Glutamatergic neuron (in vitro differentiated cells): Measurements from ENCODE around the gene LIMA1. TPM values are rescaled to one million over a fixed set of nuclear protein-coding genes. Genes with fewer than 3 reads are reported as not detected.
"Not testable (repeated sequence)": the region's sequence is repeated elsewhere in the genome, so short reads cannot be mapped to it uniquely, and the experiment has no call there.

Experiments used
- DNase-seq: peaks from one replicate; pipeline ENCODE4 v3.0.0; 2022
- H3K27ac Mint-ChIP-seq: one replicate; pipeline ENCODE4 v1.8.0; 2020; ENCODE audit warnings: mild to moderate bottlenecking, mixed read lengths, inconsistent platforms; ENCODE audit not compliant: unreplicated experiment
- H3K27me3 Mint-ChIP-seq: one replicate; pipeline ENCODE4 v1.8.0; 2020; ENCODE audit warnings: mild to moderate bottlenecking, moderate library complexity, mixed read lengths, inconsistent platforms; ENCODE audit not compliant: unreplicated experiment
- H3K36me3 Mint-ChIP-seq: one replicate; pipeline ENCODE4 v1.8.0; 2020; ENCODE audit warnings: mild to moderate bottlenecking, mixed read lengths, inconsistent platforms; ENCODE audit not compliant: unreplicated experiment
- H3K4me1 Mint-ChIP-seq: one replicate; pipeline ENCODE4 v1.8.0; 2020; ENCODE audit warnings: mild to moderate bottlenecking, low read depth, mixed read lengths, inconsistent platforms; ENCODE audit not compliant: unreplicated experiment
- H3K4me3 Mint-ChIP-seq: one replicate; pipeline ENCODE4 v1.8.0; 2020; ENCODE audit warnings: mild to moderate bottlenecking, mixed read lengths, inconsistent platforms; ENCODE audit not compliant: unreplicated experiment
- H3K9me3 Mint-ChIP-seq: one replicate; pipeline ENCODE4 v1.8.0; 2020; ENCODE audit warnings: mild to moderate bottlenecking, moderate library complexity, mixed read lengths, inconsistent platforms; ENCODE audit not compliant: unreplicated experiment
- CTCF ChIP-seq: fragments of 200-600 bp; sonication (generic); IDR thresholded peaks from one replicate; pipeline ENCODE4 v1.5.0; 2021; ENCODE audit not compliant: partially characterized antibody, unreplicated experiment
- total RNA-seq: library from RNA; stranded (reverse); fragmentation: NEBNext Ultra II Directional; extraction: Animal tissue kit (Norgen Biotek cat#: 25700); gene quantifications from one replicate; pipeline ENCODE4 v1.2.1, GENCODE V29; 2021; ENCODE audit not compliant: unreplicated experiment

Gene LIMA1
- total RNA-seq, 1 donor from 2014 or later = 69.4 TPM

- H3K27ac Mint-ChIP-seq = no peak overlapping the region
- H3K27me3 Mint-ChIP-seq = no peaks in the 10 kb centered on the region
- DNase-seq = no peak
- no peaks in the 10 kb centered on the region for H3K36me3 Mint-ChIP-seq
- TF ChIP-seq CTCF = no peak
- no peaks in the 10 kb centered on the region for H3K9me3 Mint-ChIP-seq
- no peaks in the 10 kb centered on the region for H3K4me1 Mint-ChIP-seq
- H3K4me3 Mint-ChIP-seq = no peak overlapping the region
Observed at GRCh38 chr12:50313256-50313931, 30.1 kb upstream of the LIMA1 start.

- not testable (repeated sequence) for H3K4me3 Mint-ChIP-seq, H3K4me1 Mint-ChIP-seq, H3K27ac Mint-ChIP-seq, DNase-seq, H3K36me3 Mint-ChIP-seq, H3K9me3 Mint-ChIP-seq, H3K27me3 Mint-ChIP-seq
Observed at GRCh38 chr12:50311858-50312609, 28.7 kb upstream of the LIMA1 start.

- Mint-ChIP-seq H3K4me3 (no peak overlapping the region), H3K4me1 (no peaks in the 10 kb centered on the region), H3K27ac (no peak overlapping the region), H3K27me3 (no peaks in the 10 kb centered on the region), H3K36me3 (no peaks in the 10 kb centered on the region), H3K9me3 (peaks cover 1% of the 10 kb centered on the region)
- no peak for TF ChIP-seq CTCF
- no peak for DNase-seq
Observed at GRCh38 chr12:50309950-50310349, 26.6 kb upstream of the LIMA1 start.

GRCh38 chr12:50302686-50303085, 19.4 kb upstream of the LIMA1 start:
- Mint-ChIP-seq H3K27me3 (no peaks in the 10 kb centered on the region), H3K9me3 (peaks cover 1% of the 10 kb centered on the region), H3K36me3 (no peaks in the 10 kb centered on the region), H3K4me3 (no peak overlapping the region), H3K4me1 (no peaks in the 10 kb centered on the region), H3K27ac (no peak overlapping the region)
- no peak for TF ChIP-seq CTCF
- DNase-seq = no peak

GRCh38 chr12:50297996-50298395, 14.7 kb upstream of the LIMA1 start:
- no peak overlapping the region for H3K27ac Mint-ChIP-seq
- no peak for DNase-seq
- H3K4me1 Mint-ChIP-seq = no peaks in the 10 kb centered on the region
- H3K9me3 Mint-ChIP-seq = peaks cover 1% of the 10 kb centered on the region
- H3K27me3 Mint-ChIP-seq = no peaks in the 10 kb centered on the region
- no peak overlapping the region for H3K4me3 Mint-ChIP-seq
- no peak for TF ChIP-seq CTCF
- H3K36me3 Mint-ChIP-seq = no peaks in the 10 kb centered on the region
